Motor neuron (in vitro differentiated cells): ENCODE results near the gene STX1B. TPM values are rescaled to one million over a fixed set of nuclear protein-coding genes. Genes with fewer than 3 reads are reported as not detected.
"Not testable (repeated sequence)": the region's sequence is repeated elsewhere in the genome, so short reads cannot be mapped to it uniquely, and the experiment has no call there.

Experiments used
- ATAC-seq, 8 experiments: fragments of 200-7000 bp; cut with Tn5 transposase; replicated peaks in 6 of 8; 2 replicates each; pipeline ENCODE4 v1.8.0; 2021; ENCODE audit warnings: mild to moderate bottlenecking in 8 of 8, moderate library complexity in 8 of 8
- H3K27ac ChIP-seq, 2 donors: fragments of 250-450 bp; sonication (Bioruptor Pico); 2 replicates each; pipeline ENCODE4 v1.9.0; 2021; ENCODE audit warnings: antibody characterized with exemption in 2 of 2, mild to moderate bottlenecking in 2 of 2, moderate library complexity in 1 of 2
- H3K4me1 ChIP-seq, 2 donors: fragments of 250-450 bp; sonication (Bioruptor Pico); replicated peaks in 1 of 2; 2 replicates each; pipeline ENCODE4 v1.6.1; 2021; ENCODE audit warnings: antibody characterized with exemption in 2 of 2, mild to moderate bottlenecking in 2 of 2, moderate library complexity in 1 of 2
- H3K4me3 ChIP-seq, 5 donors: fragments of 250-450 bp; sonication (Bioruptor Pico); 2 replicates each; pipeline ENCODE4 v1.9.0; 2021; ENCODE audit warnings: antibody characterized with exemption in 5 of 5, mild to moderate bottlenecking in 5 of 5, moderate library complexity in 4 of 5
- WGBS, 10 experiments: fragments of 450-650 bp; shearing (Covaris generic); methylation state at CpG; one replicate each; pipeline ENCODE4 v1.0.0; 2022; 5-methylcytosine and 5-hydroxymethylcytosine counted together
- in situ Hi-C, 9 experiments: fragments of 400-800 bp; cut with MboI; loops; one replicate each; pipeline ENCODE4 v1.15.0; 2021; ENCODE audit warnings: low sequenced_read_pairs in 9 of 9, low pct_unique_long_range_greater_than_20kb in 2 of 9; ENCODE audit not compliant: unreplicated experiment in 9 of 9
- total RNA-seq, 8 experiments: library from RNA; unstranded; fragments of 300-600 nt; gene quantifications; 2 replicates each; pipeline versions ENCODE4 v1.2.3 to v1.2.4, GENCODE V29; 2022

Gene STX1B
- total RNA-seq, 8 experiments from 2014 or later = 0.45 to 20.9 (median 10.0) TPM

- peak overlapping the region in 1 of 2 donors; percentile 95 for H3K27ac ChIP-seq
- in situ Hi-C loops = no loop called here
- H3K4me3 ChIP-seq = no peak overlapping the region
- WGBS, 10 experiments = 33 to 80% methylated on average over 1 to 2 of the region's 4 CpGs; no CpG with 5 or more reads in 8 of the 10 experiments
- H3K4me1 ChIP-seq = peaks cover 4 to 9% of the 10 kb centered on the region in 2 donors
- no peak for ATAC-seq
Measured at GRCh38 chr16:31031276-31031675, 20.8 kb upstream of the STX1B start.

GRCh38 chr16:31029272-31029671 lies 18.8 kb upstream of the STX1B start:
- Histone ChIP-seq H3K27ac (no peak overlapping the region), H3K4me3 (no peak overlapping the region), H3K4me1 (peaks cover 4 to 7% of the 10 kb centered on the region in 2 donors)
- in situ Hi-C loops = no loop called here
- WGBS, 10 experiments = 72 to 100% (median 97%) methylated on average over 1 to 4 of the region's 5 CpGs; no CpG with 5 or more reads in 4 of the 10 experiments
- no peak for ATAC-seq

GRCh38 chr16:31025339-31025738 lies 14.9 kb upstream of the STX1B start:
- H3K4me1 ChIP-seq = no peaks in the 10 kb centered on the region
- in situ Hi-C loops = no loop called here
- WGBS, 10 experiments = 33 to 100% (median 65%) methylated on average over 1 to 3 of the region's 5 CpGs; no CpG with 5 or more reads in 2 of the 10 experiments
- H3K27ac ChIP-seq = no peak overlapping the region
- no peak overlapping the region for H3K4me3 ChIP-seq
- no peak for ATAC-seq

GRCh38 chr16:31023627-31024226 lies 13.3 kb upstream of the STX1B start:
- Histone ChIP-seq H3K4me1 (no peaks in the 10 kb centered on the region), H3K4me3 (no peak overlapping the region), H3K27ac (no peak overlapping the region)
- ATAC-seq = no peak
- in situ Hi-C loops = loop anchor here in 1 of 9 experiments (25.0 kb wide), 1 partner anchor 414 kb away; the partner anchor contains the start of genes COX6A2 and ZNF843
- WGBS, 10 experiments = 59 to 98% (median 69%) methylated on average over 2 to 6 of the region's 6 CpGs

GRCh38 chr16:31023252-31023602 lies 12.8 kb upstream of the STX1B start:
- no peak overlapping the region for H3K4me3 ChIP-seq
- WGBS, 10 experiments = 70 to 100% (median 100%) methylated on average over 1 to 4 of the region's 4 CpGs; no CpG with 5 or more reads in 1 of the 10 experiments
- ATAC-seq = no peak

GRCh38 chr16:31022544-31023251 lies 12.3 kb upstream of the STX1B start:
- WGBS, 10 experiments = 60 to 94% (median 82%) methylated on average over 1 to 9 of the region's 12 CpGs; no CpG with 5 or more reads in 2 of the 10 experiments
- Histone ChIP-seq H3K27ac (no peak overlapping the region), H3K4me1 (no peaks in the 10 kb centered on the region), H3K4me3 (no peak overlapping the region)
- ATAC-seq = peak in 1 of 8 experiments; percentile 61
- in situ Hi-C loops = loop anchor here in 1 of 9 experiments (25.0 kb wide), 1 partner anchor 415 kb away; the partner anchor contains the start of genes COX6A2 and ZNF843

More at GRCh38 chr16:31023252-31023602, 12.8 kb upstream of the STX1B start:
- in situ Hi-C loops = loop anchor here in 1 of 9 experiments (25.0 kb wide), 1 partner anchor 414 kb away; the partner anchor contains the start of genes COX6A2 and ZNF843
- Histone ChIP-seq H3K27ac (no peak overlapping the region), H3K4me1 (no peaks in the 10 kb centered on the region)

- Histone ChIP-seq H3K4me1 (no peaks in the 10 kb centered on the region), H3K27ac (no peak overlapping the region), H3K4me3 (no peak overlapping the region)
- whole genome bisulfite sequencing, 10 experiments = 57 to 100% (median 90%) methylated on average over 1 to 3 of the region's 3 CpGs; no CpG with 5 or more reads in 3 of the 10 experiments
- ATAC-seq = no peak
- in situ Hi-C loops = loop anchor here in 1 of 9 experiments (25.0 kb wide), 1 partner anchor 417 kb away; the partner anchor contains the start of genes COX6A2 and ZNF843
Measured at GRCh38 chr16:31020536-31020935, 10.1 kb upstream of the STX1B start.

- H3K4me1 ChIP-seq, H3K4me3 ChIP-seq, H3K27ac ChIP-seq, ATAC-seq: not testable (repeated sequence)
- 60 to 97% (median 84%) methylated on average over 1 to 9 of the region's 10 CpGs; no CpG with 5 or more reads in 2 of the 10 experiments for WGBS, 10 experiments
- in situ Hi-C loops = loop anchor here in 1 of 9 experiments (25.0 kb wide), 1 partner anchor 420 kb away; the partner anchor contains the start of genes COX6A2 and ZNF843
Measured at GRCh38 chr16:31017756-31018155, 7.3 kb upstream of the STX1B start.

- H3K4me1 ChIP-seq = peaks cover 0 to under 1% of the 10 kb centered on the region in 2 donors
- no peak overlapping the region for H3K27ac ChIP-seq
- in situ Hi-C loops = loop anchor here in 1 of 9 experiments (25.0 kb wide), 1 partner anchor 421 kb away; the partner anchor contains the start of genes COX6A2 and ZNF843
- no peak for ATAC-seq
- 0 to 75% (median 43%) methylated on average over 1 to 4 of the region's 6 CpGs; no CpG with 5 or more reads in 3 of the 10 experiments for WGBS, 10 experiments
- H3K4me3 ChIP-seq = no peak overlapping the region
Measured at GRCh38 chr16:31016018-31016417, 5.6 kb upstream of the STX1B start.

- H3K4me3 ChIP-seq, H3K27ac ChIP-seq, H3K4me1 ChIP-seq, ATAC-seq: not testable (repeated sequence)
- in situ Hi-C loops = loop anchor here in 1 of 9 experiments (25.0 kb wide), 1 partner anchor 424 kb away; the partner anchor contains the start of genes COX6A2 and ZNF843
Measured at GRCh38 chr16:31013292-31013691, 2.9 kb upstream of the STX1B start.

- H3K4me3 ChIP-seq, H3K27ac ChIP-seq, ATAC-seq, H3K4me1 ChIP-seq: not testable (repeated sequence)
- in situ Hi-C loops = loop anchor here in 1 of 9 experiments (25.0 kb wide), 1 partner anchor 425 kb away; the partner anchor contains the start of genes COX6A2 and ZNF843
- 57 to 100% (median 78%) methylated on average over 1 to 4 of the region's 7 CpGs; no CpG with 5 or more reads in 3 of the 10 experiments for WGBS, 10 experiments
Measured at GRCh38 chr16:31011815-31012214, 1.4 kb upstream of the STX1B start.

GRCh38 chr16:31009894-31010584 lies 399 bp downstream of the STX1B start:
- in situ Hi-C loops = loop anchor here in 1 of 9 experiments (25.0 kb wide), 1 partner anchor 427 kb away; the partner anchor contains the start of genes COX6A2 and ZNF843
- 20 to 100% methylated on average over 1 of the region's 36 CpGs; no CpG with 5 or more reads in 8 of the 10 experiments for WGBS, 10 experiments
- H3K27ac ChIP-seq = peak overlapping the region in 1 of 2 donors; percentile 68
- peak in 5 of 8 experiments; percentile 36 to 60 (median 37) for ATAC-seq
- peaks cover 3 to 14% of the 10 kb centered on the region in 2 donors for H3K4me1 ChIP-seq
- H3K4me3 ChIP-seq = peak overlapping the region; percentile 68 to 98 (median 91)
